LNCAP (cell line): ENCODE results near the gene CLGN.

Experiments used
- TF ChIP-seq, protein P1 (sequence below): fragments of 450-650 bp; IDR thresholded peaks from 2 replicates; pipeline ENCODE4 v1.5.1; 2017; ENCODE audit warnings: mild to moderate bottlenecking

Gene CLGN

DNA sequence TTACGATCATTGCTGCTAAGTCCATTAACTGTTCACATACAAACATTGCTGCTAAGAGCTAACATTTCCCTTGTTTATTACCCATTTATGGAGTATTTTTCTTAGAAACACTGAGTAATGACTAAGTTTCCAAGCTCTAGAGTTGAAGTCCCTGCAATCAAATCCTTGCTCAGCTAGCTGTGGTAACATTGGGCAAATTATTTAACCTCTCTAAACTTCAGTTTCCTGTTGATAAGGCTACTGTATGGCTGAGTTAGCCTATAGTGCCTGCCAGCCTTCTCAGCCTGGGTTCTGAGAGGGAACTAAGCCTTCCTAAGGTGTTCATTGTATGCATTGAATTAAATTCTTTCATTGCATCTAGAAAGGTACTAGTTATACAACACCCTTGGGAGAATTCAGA lies 69.2 kb downstream of the CLGN start:
- TF ChIP-seq, protein P1, sequence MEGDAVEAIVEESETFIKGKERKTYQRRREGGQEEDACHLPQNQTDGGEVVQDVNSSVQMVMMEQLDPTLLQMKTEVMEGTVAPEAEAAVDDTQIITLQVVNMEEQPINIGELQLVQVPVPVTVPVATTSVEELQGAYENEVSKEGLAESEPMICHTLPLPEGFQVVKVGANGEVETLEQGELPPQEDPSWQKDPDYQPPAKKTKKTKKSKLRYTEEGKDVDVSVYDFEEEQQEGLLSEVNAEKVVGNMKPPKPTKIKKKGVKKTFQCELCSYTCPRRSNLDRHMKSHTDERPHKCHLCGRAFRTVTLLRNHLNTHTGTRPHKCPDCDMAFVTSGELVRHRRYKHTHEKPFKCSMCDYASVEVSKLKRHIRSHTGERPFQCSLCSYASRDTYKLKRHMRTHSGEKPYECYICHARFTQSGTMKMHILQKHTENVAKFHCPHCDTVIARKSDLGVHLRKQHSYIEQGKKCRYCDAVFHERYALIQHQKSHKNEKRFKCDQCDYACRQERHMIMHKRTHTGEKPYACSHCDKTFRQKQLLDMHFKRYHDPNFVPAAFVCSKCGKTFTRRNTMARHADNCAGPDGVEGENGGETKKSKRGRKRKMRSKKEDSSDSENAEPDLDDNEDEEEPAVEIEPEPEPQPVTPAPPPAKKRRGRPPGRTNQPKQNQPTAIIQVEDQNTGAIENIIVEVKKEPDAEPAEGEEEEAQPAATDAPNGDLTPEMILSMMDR: no peak

GRCh38 chr4:140357868-140358267 lies 69.6 kb downstream of the CLGN start:
- TF ChIP-seq, protein P1: no peak

GRCh38 chr4:140355288-140355687 lies 72.2 kb downstream of the CLGN start:
- TF ChIP-seq, protein P1: no peak

DNA sequence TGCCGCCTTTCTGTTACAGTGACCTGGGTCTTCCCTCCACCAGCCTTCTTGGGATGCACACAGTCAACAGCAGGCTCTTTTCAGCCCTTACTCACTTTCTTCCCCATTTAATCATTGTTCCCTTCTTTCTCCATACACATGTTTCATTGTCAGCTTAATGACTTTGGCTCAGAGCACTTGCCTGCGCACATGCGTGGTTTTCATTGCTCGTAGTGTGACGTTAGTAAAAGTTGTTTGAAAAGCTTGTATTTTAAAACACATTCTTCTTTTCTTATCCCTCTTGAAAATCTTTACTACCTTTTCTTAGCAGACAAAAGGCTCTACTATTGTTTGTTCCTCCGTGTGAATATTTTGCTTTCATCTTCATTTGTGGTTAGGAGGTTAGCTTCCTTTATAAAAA lies 73.7 kb downstream of the CLGN start:
- TF ChIP-seq, protein P1: no peak

- TF ChIP-seq, protein P1: no peak
Observed at GRCh38 chr4:140351093-140352075, 76.1 kb downstream of the CLGN start.

DNA sequence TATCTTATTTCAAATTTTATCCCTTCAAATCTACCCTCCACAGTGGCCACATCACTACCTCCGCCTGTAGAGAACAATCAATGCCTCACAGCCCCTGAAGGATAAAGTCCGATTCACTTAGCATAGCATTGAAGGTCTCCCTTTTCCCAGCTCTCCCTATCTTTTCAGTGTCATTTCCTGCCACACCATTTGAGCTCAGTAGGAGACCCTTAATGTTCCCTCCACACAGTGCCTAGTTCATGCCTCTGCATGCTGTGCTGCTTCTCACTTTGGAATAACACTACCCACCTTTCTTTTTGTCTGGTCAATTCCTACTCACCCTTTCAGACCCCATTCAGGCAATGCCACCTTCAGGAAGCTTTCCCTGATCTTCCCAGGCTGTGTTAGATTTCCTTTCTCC lies 77.6 kb downstream of the CLGN start:
- TF ChIP-seq, protein P1: no peak

DNA sequence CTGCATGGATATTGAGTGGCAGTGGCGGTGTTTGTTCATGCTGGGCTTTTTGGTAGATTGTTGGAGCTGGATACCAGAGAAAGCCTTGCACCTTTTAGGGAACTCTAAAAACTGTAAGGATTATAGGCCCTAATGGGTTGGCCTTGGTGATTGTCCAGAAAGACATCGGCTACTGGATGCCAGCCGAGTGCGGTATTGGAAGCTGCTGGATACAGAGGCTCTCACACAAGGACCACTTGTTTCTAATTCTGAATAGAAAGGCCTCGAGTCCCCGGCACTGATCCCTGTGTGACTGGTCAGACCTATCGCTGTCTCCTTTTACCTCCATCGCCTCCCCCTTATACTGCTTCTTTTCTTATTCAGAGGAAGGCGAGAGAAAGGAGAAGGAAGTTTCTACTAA lies 81.3 kb downstream of the CLGN start:
- TF ChIP-seq, protein P1: no peak
